ENCODE results near the gene SSTR5.

SSTR5 gene

GRCh38 chr16:1057252-1057932 lies 15.2 kb upstream of the SSTR5 start:
- no peak for ATAC-seq
- peaks cover 33% of the 10 kb centered on the region for H3K27me3 Mint-ChIP-seq

GRCh38 chr16:1058216-1058615 lies 14.3 kb upstream of the SSTR5 start:
- no peak for ATAC-seq
- Mint-ChIP-seq H3K36me3 (no peaks in the 10 kb centered on the region), H3K9me3 (peaks cover 3% of the 10 kb centered on the region), H3K4me1 (no peaks in the 10 kb centered on the region), H3K27me3 (peaks cover 34% of the 10 kb centered on the region), H3K27ac (no peak overlapping the region), H3K4me3 (no peak overlapping the region)

More at GRCh38 chr16:1057252-1057932, 15.2 kb upstream of the SSTR5 start:
- Mint-ChIP-seq H3K4me1 (no peaks in the 10 kb centered on the region), H3K9me3 (peaks cover 3% of the 10 kb centered on the region), H3K36me3 (no peaks in the 10 kb centered on the region), H3K4me3 (no peak overlapping the region), H3K27ac (no peak overlapping the region)

GRCh38 chr16:1059310-1059709 lies 13.2 kb upstream of the SSTR5 start:
- H3K36me3 Mint-ChIP-seq = no peaks in the 10 kb centered on the region
- H3K4me1 Mint-ChIP-seq = no peaks in the 10 kb centered on the region
- H3K27ac Mint-ChIP-seq = no peak overlapping the region
- H3K9me3 Mint-ChIP-seq = peaks cover 3% of the 10 kb centered on the region
- peaks cover 43% of the 10 kb centered on the region for H3K27me3 Mint-ChIP-seq
- ATAC-seq = no peak
- H3K4me3 Mint-ChIP-seq = no peak overlapping the region

GRCh38 chr16:1060416-1061340 lies 11.9 kb upstream of the SSTR5 start:
- Mint-ChIP-seq H3K27me3 (peaks cover 42% of the 10 kb centered on the region), H3K9me3 (peaks cover 3% of the 10 kb centered on the region), H3K36me3 (no peaks in the 10 kb centered on the region), H3K4me1 (no peaks in the 10 kb centered on the region), H3K27ac (no peak overlapping the region), H3K4me3 (no peak overlapping the region)
- ATAC-seq = no peak

- H3K9me3 Mint-ChIP-seq = peaks cover 3% of the 10 kb centered on the region
- H3K36me3 Mint-ChIP-seq = no peaks in the 10 kb centered on the region
- H3K4me3 Mint-ChIP-seq = no peak overlapping the region
Observed at GRCh38 chr16:1061769-1062505, 10.6 kb upstream of the SSTR5 start.

DNA sequence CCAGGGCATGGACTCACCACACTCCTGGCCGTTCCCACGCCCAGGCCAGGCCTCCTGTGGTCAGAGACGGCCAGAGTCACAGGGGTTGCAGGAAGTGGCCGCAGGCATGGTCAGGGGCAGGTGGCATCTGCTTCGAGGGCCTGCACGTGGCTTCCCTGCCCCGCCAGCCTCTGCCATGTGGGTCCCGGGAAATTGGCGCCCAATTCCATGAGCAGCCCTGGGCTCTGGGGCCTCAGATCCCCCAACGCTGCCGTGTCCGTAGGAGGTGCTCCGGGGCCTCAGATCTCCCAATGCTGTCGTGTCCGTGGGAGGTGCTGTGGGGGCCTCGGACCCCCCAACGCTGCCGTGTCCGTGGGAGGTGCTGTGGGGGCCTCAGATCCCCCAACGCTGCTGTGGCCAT lies 9.7 kb upstream of the SSTR5 start:
- no peak for ATAC-seq
- Mint-ChIP-seq H3K9me3 (peaks cover 6% of the 10 kb centered on the region), H3K36me3 (no peaks in the 10 kb centered on the region), H3K4me1 (no peaks in the 10 kb centered on the region), H3K27ac (no peak overlapping the region), H3K27me3 (peaks cover 54% of the 10 kb centered on the region), H3K4me3 (no peak overlapping the region)

More at GRCh38 chr16:1061769-1062505, 10.6 kb upstream of the SSTR5 start:
- Mint-ChIP-seq H3K27me3 (peaks cover 45% of the 10 kb centered on the region), H3K27ac (no peak overlapping the region), H3K4me1 (no peaks in the 10 kb centered on the region)
- no peak for ATAC-seq

GRCh38 chr16:1063728-1064127 lies 8.8 kb upstream of the SSTR5 start:
- H3K4me3 Mint-ChIP-seq = no peak overlapping the region
- peaks cover 6% of the 10 kb centered on the region for H3K9me3 Mint-ChIP-seq
- no peak overlapping the region for H3K27ac Mint-ChIP-seq
- H3K4me1 Mint-ChIP-seq = no peaks in the 10 kb centered on the region
- no peak for ATAC-seq
- no peaks in the 10 kb centered on the region for H3K36me3 Mint-ChIP-seq
- H3K27me3 Mint-ChIP-seq = peaks cover 63% of the 10 kb centered on the region

- peaks cover 2% of the 10 kb centered on the region for H3K9me3 Mint-ChIP-seq
- ATAC-seq = no peak
- peaks cover 79% of the 10 kb centered on the region for H3K27me3 Mint-ChIP-seq
- H3K4me1 Mint-ChIP-seq = peaks cover 4% of the 10 kb centered on the region
- no peak overlapping the region for H3K4me3 Mint-ChIP-seq
- no peak overlapping the region for H3K27ac Mint-ChIP-seq
- H3K36me3 Mint-ChIP-seq = no peaks in the 10 kb centered on the region
Observed at GRCh38 chr16:1065469-1066128, 6.9 kb upstream of the SSTR5 start.

- H3K9me3 Mint-ChIP-seq = peaks cover 2% of the 10 kb centered on the region
- no peak for ATAC-seq
- peaks cover 4% of the 10 kb centered on the region for H3K4me1 Mint-ChIP-seq
- no peak overlapping the region for H3K4me3 Mint-ChIP-seq
- H3K27ac Mint-ChIP-seq = no peak overlapping the region
- H3K36me3 Mint-ChIP-seq = no peaks in the 10 kb centered on the region
- peaks cover 90% of the 10 kb centered on the region for H3K27me3 Mint-ChIP-seq
Observed at GRCh38 chr16:1066584-1067172, 5.9 kb upstream of the SSTR5 start.

- Mint-ChIP-seq H3K27ac (no peak overlapping the region), H3K27me3 (peaks cover 96% of the 10 kb centered on the region), H3K9me3 (peaks cover 2% of the 10 kb centered on the region), H3K4me1 (peaks cover 4% of the 10 kb centered on the region), H3K4me3 (peak overlapping the region; percentile 29), H3K36me3 (no peaks in the 10 kb centered on the region)
- ATAC-seq = no peak
Observed at GRCh38 chr16:1067629-1068028, 4.9 kb upstream of the SSTR5 start.

DNA sequence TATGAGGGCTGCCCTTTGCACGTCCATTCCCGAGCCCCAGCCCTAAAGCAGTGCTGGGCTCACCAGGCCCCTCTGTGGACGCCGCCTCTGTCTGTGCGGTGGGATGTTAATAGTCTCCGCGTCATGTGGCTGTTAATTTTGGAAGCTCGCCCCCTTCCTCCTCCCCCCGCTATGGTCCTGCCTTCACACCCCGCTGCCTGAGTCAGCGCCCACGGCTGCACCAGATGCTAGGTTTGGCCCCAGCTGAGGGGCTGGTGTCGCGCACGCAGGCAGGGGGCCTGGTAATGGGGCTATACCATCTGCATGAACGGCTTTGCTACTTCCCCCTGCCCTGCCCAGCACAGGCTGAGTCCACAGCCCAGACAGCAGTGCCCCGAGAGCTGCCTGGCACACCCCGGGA lies 4.1 kb upstream of the SSTR5 start:
- no peak overlapping the region for H3K27ac Mint-ChIP-seq
- H3K27me3 Mint-ChIP-seq = peaks cover 88% of the 10 kb centered on the region
- H3K4me1 Mint-ChIP-seq = peaks cover 4% of the 10 kb centered on the region

GRCh38 chr16:1069154-1069553 lies 3.4 kb upstream of the SSTR5 start:
- no peak for ATAC-seq
- Mint-ChIP-seq H3K36me3 (no peaks in the 10 kb centered on the region), H3K27ac (no peak overlapping the region), H3K4me1 (peaks cover 4% of the 10 kb centered on the region), H3K27me3 (peaks cover 81% of the 10 kb centered on the region), H3K4me3 (no peak overlapping the region), H3K9me3 (peaks cover 2% of the 10 kb centered on the region)

More for the DNA sequence above, 4.1 kb upstream of the SSTR5 start:
- no peak for ATAC-seq
- H3K36me3 Mint-ChIP-seq = no peaks in the 10 kb centered on the region
- H3K4me3 Mint-ChIP-seq = no peak overlapping the region
- H3K9me3 Mint-ChIP-seq = peaks cover 2% of the 10 kb centered on the region

- H3K9me3 Mint-ChIP-seq = peaks cover 2% of the 10 kb centered on the region
- H3K27me3 Mint-ChIP-seq = peaks cover 71% of the 10 kb centered on the region
- H3K27ac Mint-ChIP-seq = no peak overlapping the region
- no peak for ATAC-seq
- H3K4me3 Mint-ChIP-seq = no peak overlapping the region
- H3K4me1 Mint-ChIP-seq = peaks cover 4% of the 10 kb centered on the region
- H3K36me3 Mint-ChIP-seq = no peaks in the 10 kb centered on the region
Observed at GRCh38 chr16:1070084-1070863, 2.3 kb upstream of the SSTR5 start.

DNA sequence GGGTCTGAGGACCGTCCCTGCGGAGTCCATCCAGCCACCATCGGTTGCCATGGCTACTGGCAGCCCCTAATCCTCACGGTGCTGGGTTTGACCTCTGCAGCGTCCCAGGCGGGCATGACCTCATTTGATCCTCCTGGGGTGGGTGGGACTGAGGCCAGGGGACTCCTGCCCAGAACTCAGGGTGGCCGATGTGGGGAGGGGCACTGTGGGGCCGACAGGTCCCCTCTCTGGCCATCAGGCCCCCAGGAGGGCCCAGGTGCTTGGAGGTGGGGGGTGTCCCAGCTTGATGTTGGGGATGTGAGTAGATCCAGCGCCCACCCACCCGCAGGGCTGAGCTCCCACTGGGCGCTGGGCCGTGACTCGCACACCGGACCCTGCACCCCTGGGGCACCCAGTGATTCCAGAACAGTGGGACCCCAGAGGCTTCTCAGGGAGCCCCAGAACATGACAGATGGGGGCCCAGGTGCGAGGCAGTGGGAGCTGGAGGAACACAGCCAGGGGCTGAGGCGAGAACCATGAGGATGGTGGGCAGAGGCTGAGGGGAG lies 1.6 kb upstream of the SSTR5 start:
- H3K4me3 Mint-ChIP-seq = no peak overlapping the region
- H3K27me3 Mint-ChIP-seq = peaks cover 65% of the 10 kb centered on the region
- peaks cover 2% of the 10 kb centered on the region for H3K9me3 Mint-ChIP-seq
- H3K27ac Mint-ChIP-seq = no peak overlapping the region
- no peaks in the 10 kb centered on the region for H3K36me3 Mint-ChIP-seq
- no peak for ATAC-seq
- H3K4me1 Mint-ChIP-seq = peaks cover 4% of the 10 kb centered on the region

All from stimulated activated memory B cell treated with anti-CD40 and anti-IgM and Interleukin-4, amounts not matched to agents 10 μg/mL and 1 μg/mL and 100 μg/mL, for 72 hours (primary cell).